Tibial artery (tissue), 4 donors: Measurements from ENCODE around the gene SCAMP4.

Experiments
- DNase-seq, 2 donors: peaks; one replicate each; pipeline ENCODE4 v3.0.0-alpha.2; 2019
- H3K27ac ChIP-seq, 2 donors: fragments of 200-600 bp; sonication (generic) in 1 of 2; 1 replicate in 1 of 2; 2 replicates in 1 of 2; pipeline ENCODE4 v1.5.1; 2018 to 2019; ENCODE audit warnings: mild to moderate bottlenecking in 1 of 2
- H3K27me3 ChIP-seq, 2 donors: fragments of 200-600 bp; sonication (generic) in 1 of 2; one replicate each; pipeline versions ENCODE4 v1.5.1 to v1.6.0; 2016 to 2019
- H3K36me3 ChIP-seq, 3 donors: fragments of 200-600 bp; sonication (generic) in 2 of 3; one replicate each; pipeline ENCODE4 v1.5.1; 2016 to 2019; ENCODE audit warnings: mild to moderate bottlenecking in 2 of 3
- H3K4me1 ChIP-seq, 4 donors: fragments of 200-600 bp; sonication (generic) in 2 of 4; 1 replicate in 3 of 4; 2 replicates in 1 of 4; pipeline ENCODE4 v1.5.1; 2016 to 2019
- H3K4me3 ChIP-seq, 2 donors: fragments of 200-600 bp; sonication (generic) in 1 of 2; 1 replicate in 1 of 2; 2 replicates in 1 of 2; pipeline ENCODE4 v1.5.1; 2018 to 2019; ENCODE audit warnings: mild to moderate bottlenecking in 2 of 2
- H3K9me3 ChIP-seq, 3 donors: fragments of 200-600 bp; sonication (generic) in 1 of 3; one replicate each; pipeline ENCODE4 v1.5.1; 2016 to 2019
- CTCF ChIP-seq, 2 experiments: fragments of 200-600 bp in 1 of 2; fragments of 450-650 bp in 1 of 2; IDR thresholded peaks; one replicate each; pipeline ENCODE4 v1.5.1; 2017 to 2019; ENCODE audit warnings: antibody characterized with exemption in 2 of 2, mild to moderate bottlenecking in 1 of 2, moderate library complexity in 1 of 2
- intact Hi-C: fragments of 100-400 bp; cut with DNase I; formaldehyde crosslinking; loops from one replicate; pipeline ENCODE4 v1.15.0; 2023; ENCODE audit warnings: low total_unique reads

SCAMP4 gene

GRCh38 chr19:1924320-1924961 is 19.2 kb downstream of the SCAMP4 start:
- no peaks in the 10 kb centered on the region for H3K27me3 ChIP-seq
- TF ChIP-seq CTCF (IDR thresholded peaks at IDR 0.05) = no peak
- H3K4me3 ChIP-seq = no peak overlapping the region
- no peak overlapping the region for H3K27ac ChIP-seq
- intact Hi-C loops = no loop called here
- H3K4me1 ChIP-seq = peaks cover 0 to 6% (median 5%) of the 10 kb centered on the region in 4 donors
- no peak for DNase-seq
- no peaks in the 10 kb centered on the region for H3K9me3 ChIP-seq
- H3K36me3 ChIP-seq = peaks cover 38 to 62% (median 45%) of the 10 kb centered on the region in 3 donors

- H3K27me3 ChIP-seq = peaks cover 0 to 4% of the 10 kb centered on the region in 2 donors
- peaks cover 0 to 16% (median 11%) of the 10 kb centered on the region in 4 donors for H3K4me1 ChIP-seq
- intact Hi-C loops = loop anchor here (5.0 kb wide), 1 partner anchor 147 kb away; no protein-coding TSS in a partner anchor
- peaks cover 28 to 51% (median 34%) of the 10 kb centered on the region in 3 donors for H3K36me3 ChIP-seq
- no peak overlapping the region for H3K4me3 ChIP-seq
- DNase-seq = no peak
- H3K27ac ChIP-seq = no peak overlapping the region
- no peaks in the 10 kb centered on the region for H3K9me3 ChIP-seq
- no peak for TF ChIP-seq CTCF (IDR thresholded peaks at IDR 0.05)
Observed at GRCh38 chr19:1925544-1925943, 20.3 kb downstream of the SCAMP4 start.

GRCh38 chr19:1929021-1929742 is 24.0 kb downstream of the SCAMP4 start:
- peaks cover 6 to 17% (median 8%) of the 10 kb centered on the region in 3 donors for H3K36me3 ChIP-seq
- DNase-seq = peak; percentile 76 to 83
- peaks cover 0 to 16% (median 11%) of the 10 kb centered on the region in 4 donors for H3K4me1 ChIP-seq
- peak; percentile 83 to 90 for TF ChIP-seq CTCF (IDR thresholded peaks at IDR 0.05)
- peak overlapping the region; percentile 33 to 39 for H3K4me3 ChIP-seq
- no peaks in the 10 kb centered on the region for H3K9me3 ChIP-seq
- peaks cover 0 to 30% of the 10 kb centered on the region in 2 donors for H3K27me3 ChIP-seq
- no peak overlapping the region for H3K27ac ChIP-seq
- intact Hi-C loops = loop anchor here (5.0 kb wide), 1 partner anchor 143 kb away; no protein-coding TSS in a partner anchor

GRCh38 chr19:1931445-1931844 is 26.2 kb downstream of the SCAMP4 start:
- H3K4me3 ChIP-seq = no peak overlapping the region
- DNase-seq = no peak
- H3K27me3 ChIP-seq = peaks cover 0 to 30% of the 10 kb centered on the region in 2 donors
- H3K4me1 ChIP-seq = peaks cover 0 to 16% (median 11%) of the 10 kb centered on the region in 4 donors
- no peak overlapping the region for H3K27ac ChIP-seq
- H3K9me3 ChIP-seq = no peaks in the 10 kb centered on the region
- intact Hi-C loops = no loop called here
- no peak for TF ChIP-seq CTCF (IDR thresholded peaks at IDR 0.05)
- no peaks in the 10 kb centered on the region for H3K36me3 ChIP-seq

- H3K36me3 ChIP-seq = no peaks in the 10 kb centered on the region
- no peak overlapping the region for H3K27ac ChIP-seq
- H3K9me3 ChIP-seq = no peaks in the 10 kb centered on the region
- intact Hi-C loops = no loop called here
- no peak for TF ChIP-seq CTCF (IDR thresholded peaks at IDR 0.05)
- no peak for DNase-seq
- H3K4me3 ChIP-seq = no peak overlapping the region
- peaks cover 0 to 16% (median 11%) of the 10 kb centered on the region in 4 donors for H3K4me1 ChIP-seq
- peaks cover 0 to 30% of the 10 kb centered on the region in 2 donors for H3K27me3 ChIP-seq
Observed at GRCh38 chr19:1932395-1932794, 27.2 kb downstream of the SCAMP4 start.
